ENCODE data around the gene NFKBIA. TPM values are rescaled to one million over a fixed set of nuclear protein-coding genes. Genes with fewer than 3 reads are reported as not detected.

The NFKBIA gene
- total RNA-seq, 1 experiment from 2014 or later = 99.4 TPM

GRCh38 chr14:35400648-35401421, 3.7 kb downstream of the NFKBIA start:
- in situ Hi-C loops (cut with HindIII; ENCODE audit: low pct_unique_long_range_greater_than_20kb, low sequenced_read_pairs) = no loop called here

GRCh38 chr14:35399083-35399937, 5.2 kb downstream of the NFKBIA start:
- DNase-seq (ENCODE audit: low read depth, low spot score) (no peak), ATAC-seq (peak; percentile 13; the same call in 1 of the 2 replicates)
- CTCF ChIA-PET = no interaction called here
- no TSS peak for BruUV-seq (replicated peaks)
- TF ChIP-seq REST (IDR thresholded peaks at IDR 0.05; ENCODE audit: insufficient read depth in 1 of 2, low read depth in 2 of 2, low read length in 1 of 2) (no peak), POLR2AphosphoS5 (IDR thresholded peaks at IDR 0.05; ENCODE audit: low read depth, low read length) (peak; percentile 49; the same call in 1 of the 2 replicates), TCF7L2 (IDR thresholded peaks at IDR 0.05; ENCODE audit: low read depth, low read length) (no peak), SIN3A (IDR thresholded peaks at IDR 0.05; ENCODE audit: borderline replicate concordance, insufficient read depth, low read depth, low read length) (no peak), CTCF (IDR thresholded peaks at IDR 0.05) (no peak)
- in situ Hi-C loops (cut with HindIII; ENCODE audit: low pct_unique_long_range_greater_than_20kb, low sequenced_read_pairs) = no loop called here
- Histone ChIP-seq H3K27ac (ENCODE audit: low read length) (peak overlapping the region; percentile 57; the same call in 1 of the 2 replicates), H3K4me1 (ENCODE audit: control insufficient read depth, insufficient read depth, low read length) (peaks cover 30% of the 10 kb centered on the region), H3K27me3 (ENCODE audit: control insufficient read depth, insufficient read depth, low read length) (no peaks in the 10 kb centered on the region), H3K4me3 (ENCODE audit: low read depth in 2 of 2, low read length in 2 of 2) (no peak overlapping the region), H3K9me3 (ENCODE audit: control insufficient read depth, insufficient read depth, low read depth, low read length) (no peaks in the 10 kb centered on the region), H3K36me3 (ENCODE audit: control insufficient read depth, insufficient read depth, low read length) (peaks cover 17% of the 10 kb centered on the region)
- POLR2A ChIA-PET = interaction anchor here (0.6 to 0.7 kb wide), 2 partner anchors 67 to 95 kb away, joined by 3 read pairs; no protein-coding TSS in a partner anchor
- intact Hi-C loops (cut with micrococcal nuclease; ENCODE audit: unreplicated experiment) = no loop called here

More at GRCh38 chr14:35400648-35401421, 3.7 kb downstream of the NFKBIA start:
- no TSS peak for BruUV-seq (replicated peaks)
- ChIA-PET POLR2A (no interaction called here), CTCF (interaction anchor here (0.7 kb wide), 1 partner anchor 1081 kb away, joined by 3 read pairs; no protein-coding TSS in a partner anchor)
- ATAC-seq (no peak), DNase-seq (ENCODE audit: low read depth, low spot score) (no peak)
- no peak for TF ChIP-seq REST (IDR thresholded peaks at IDR 0.05; ENCODE audit: insufficient read depth in 1 of 2, low read depth in 2 of 2, low read length in 1 of 2)
- TF ChIP-seq POLR2AphosphoS5 (IDR thresholded peaks at IDR 0.05; ENCODE audit: low read depth, low read length) = peak; percentile 35; the same call in 1 of the 2 replicates
- Histone ChIP-seq H3K27me3 (ENCODE audit: control insufficient read depth, insufficient read depth, low read length) (no peaks in the 10 kb centered on the region), H3K36me3 (ENCODE audit: control insufficient read depth, insufficient read depth, low read length) (peaks cover 17% of the 10 kb centered on the region), H3K4me1 (ENCODE audit: control insufficient read depth, insufficient read depth, low read length) (peaks cover 36% of the 10 kb centered on the region), H3K27ac (ENCODE audit: low read length) (peak overlapping the region; percentile 92), H3K9me3 (ENCODE audit: control insufficient read depth, insufficient read depth, low read depth, low read length) (no peaks in the 10 kb centered on the region), H3K4me3 (ENCODE audit: low read depth in 2 of 2, low read length in 2 of 2) (peak overlapping the region; percentile 68 to 73)
- intact Hi-C loops (cut with micrococcal nuclease; ENCODE audit: unreplicated experiment) = loop anchor here (10.0 kb wide), 2 partner anchors 106 to 186 kb away; partner anchors contain the start of gene PSMA6

Measured in Panc1 (cell line).